Caco-2 (cell line): Measurements from ENCODE around the gene ZSWIM9. TPM values are rescaled to one million over a fixed set of nuclear protein-coding genes. Genes with fewer than 3 reads are reported as not detected.

ENCODE experiments used
- BruUV-seq: library from RNA; stranded (reverse); fragments of 400-500 nt; replicated peaks from 2 replicates; lab custom pipeline; 2021; lab: Mats Ljungman, UMichigan
- CTCF ChIA-PET: fragments of 300-600 bp; sonication (Branson Sonifier 250); formaldehyde crosslinking; loops from one replicate; lab custom pipeline; 2022; ENCODE audit warnings: antibody characterized with exemption; lab: Charles Lee
- POLR2A ChIA-PET: fragments of 300-600 bp; sonication (Branson Sonifier 250); formaldehyde crosslinking; loops from one replicate; lab custom pipeline; 2022; ENCODE audit warnings: antibody characterized with exemption; lab: Charles Lee
- DNase-seq, 2 experiments: peaks; one replicate each; pipeline versions ENCODE4 v3.0.0 to v3.0.0-alpha.2; 2020 to 2022
- H3K27me3 ChIP-seq: replicated peaks from 2 replicates; pipeline ENCODE4 v1.6.0; 2011; ENCODE audit warnings: low read length; ENCODE audit not compliant: control insufficient read depth, insufficient read depth
- H3K36me3 ChIP-seq: 2 replicates; pipeline ENCODE4 v1.5.1; 2011; ENCODE audit warnings: low read length; ENCODE audit not compliant: control insufficient read depth, insufficient read depth
- H3K4me1 ChIP-seq: fragments of 250-450 bp; sonication (Bioruptor Pico); 2 replicates; pipeline ENCODE4 v1.5.1; 2020; ENCODE audit warnings: mild to moderate bottlenecking
- H3K4me3 ChIP-seq: 2 replicates; pipeline ENCODE4 v1.5.1; 2011; ENCODE audit warnings: low read depth, mild to moderate bottlenecking, control low read depth, low read length
- H3K9me3 ChIP-seq: fragments of 250-450 bp; sonication (Bioruptor Pico); 2 replicates; pipeline ENCODE4 v1.5.1; 2020; ENCODE audit warnings: mild to moderate bottlenecking, moderate library complexity
- H3K27ac Mint-ChIP-seq: one replicate; pipeline ENCODE4 v1.8.0; 2022; ENCODE audit warnings: mixed read lengths; ENCODE audit not compliant: unreplicated experiment
- H3K27me3 Mint-ChIP-seq: one replicate; pipeline ENCODE4 v1.8.0; 2022; ENCODE audit warnings: mixed read lengths; ENCODE audit not compliant: insufficient read depth, unreplicated experiment
- H3K36me3 Mint-ChIP-seq: one replicate; pipeline ENCODE4 v1.8.0; 2022; ENCODE audit warnings: mild to moderate bottlenecking, mixed read lengths; ENCODE audit not compliant: insufficient read depth, unreplicated experiment
- H3K4me1 Mint-ChIP-seq: one replicate; pipeline ENCODE4 v1.8.0; 2022; ENCODE audit warnings: low read depth, mixed read lengths; ENCODE audit not compliant: unreplicated experiment
- H3K4me3 Mint-ChIP-seq: one replicate; pipeline ENCODE4 v1.8.0; 2022; ENCODE audit warnings: mild to moderate bottlenecking, moderate library complexity, mixed read lengths; ENCODE audit not compliant: unreplicated experiment
- H3K9me3 Mint-ChIP-seq: one replicate; pipeline ENCODE4 v1.8.0; 2022; ENCODE audit warnings: mixed read lengths; ENCODE audit not compliant: unreplicated experiment
- CTCF ChIP-seq, 2 experiments: fragments of 200-600 bp in 1 of 2; IDR thresholded peaks; 1 replicate in 1 of 2; 2 replicates in 1 of 2; pipeline versions ENCODE4 v1.5.1 to v1.8.0; 2011 to 2022; ENCODE audit warnings: antibody characterized with exemption in 1 of 2, control low read depth in 1 of 2, inconsistent platforms in 1 of 2, low read depth in 1 of 2, low read length in 1 of 2, mild to moderate bottlenecking in 1 of 2, moderate library complexity in 1 of 2; ENCODE audit not compliant: insufficient read depth in 1 of 2, severe bottlenecking in 1 of 2, unreplicated experiment in 1 of 2
- intact Hi-C: fragments of 100-400 bp; cut with micrococcal nuclease; formaldehyde crosslinking; loops from one replicate; pipeline ENCODE4 v1.10.0; 2022; ENCODE audit not compliant: unreplicated experiment
- total RNA-seq: library from RNA; stranded (reverse); gene quantifications from 2 replicates; pipeline ENCODE4 v1.2.3, GENCODE V29; 2022

ZSWIM9 gene
- total RNA-seq, 1 experiment from 2014 or later, result 4.9 TPM

GRCh38 chr19:48190885-48191284 is 20.4 kb downstream of the ZSWIM9 start:
- Mint-ChIP-seq H3K36me3 (peaks cover 9% of the 10 kb centered on the region), H3K27ac (no peak overlapping the region), H3K4me1 (no peaks in the 10 kb centered on the region), H3K4me3 (peak overlapping the region; percentile 35), H3K27me3 (no peaks in the 10 kb centered on the region), H3K9me3 (no peaks in the 10 kb centered on the region)
- CTCF ChIA-PET, result interaction anchor here (1.0 to 1.6 kb wide), 3 partner anchors 13 to 143 kb away, joined by 4 to 45 read pairs (median 4); no protein-coding TSS in a partner anchor
- intact Hi-C loops, result loop anchor here (1.0 kb wide), 2 partner anchors 12 to 69 kb away; no protein-coding TSS in a partner anchor
- TF ChIP-seq CTCF (IDR thresholded peaks at IDR 0.05; ENCODE audit: insufficient read depth in 1 of 2, low read depth in 1 of 2, low read length in 1 of 2, severe bottlenecking in 1 of 2, unreplicated experiment in 1 of 2), result no peak
- BruUV-seq, result no TSS peak
- Histone ChIP-seq H3K4me1 (no peaks in the 10 kb centered on the region), H3K4me3 (no peak overlapping the region), H3K9me3 (no peaks in the 10 kb centered on the region), H3K36me3 (no peaks in the 10 kb centered on the region; the same call in 1 of the 2 replicates), H3K27me3 (no peaks in the 10 kb centered on the region)
- POLR2A ChIA-PET, result interaction anchor here (0.6 to 1.6 kb wide), 2 partner anchors 12 to 1078 kb away, joined by 3 to 15 read pairs; partner anchors contain the start of gene ZC3H4
- no peak for DNase-seq

- no TSS peak for BruUV-seq
- ChIA-PET CTCF (no interaction called here), POLR2A (no interaction called here)
Measured at GRCh38 chr19:48192750-48193149, 22.3 kb downstream of the ZSWIM9 start.

More at GRCh38 chr19:48192750-48193149, 22.3 kb downstream of the ZSWIM9 start:
- Mint-ChIP-seq H3K27me3 (no peaks in the 10 kb centered on the region), H3K4me1 (no peaks in the 10 kb centered on the region), H3K36me3 (peaks cover 9% of the 10 kb centered on the region), H3K9me3 (no peaks in the 10 kb centered on the region), H3K27ac (no peak overlapping the region), H3K4me3 (no peak overlapping the region)
- Histone ChIP-seq H3K27me3 (no peaks in the 10 kb centered on the region), H3K9me3 (no peaks in the 10 kb centered on the region), H3K4me1 (no peaks in the 10 kb centered on the region), H3K36me3 (no peaks in the 10 kb centered on the region; the same call in 1 of the 2 replicates), H3K4me3 (no peak overlapping the region)
- DNase-seq, result peak in 1 of 2 experiments; percentile 11
- intact Hi-C loops, result no loop called here
- no peak for TF ChIP-seq CTCF (IDR thresholded peaks at IDR 0.05; ENCODE audit: insufficient read depth in 1 of 2, low read depth in 1 of 2, low read length in 1 of 2, severe bottlenecking in 1 of 2, unreplicated experiment in 1 of 2)
